HL-60/S4 treated with phorbol 12-myristate 13-acetate at 8.2 ng/mL for 4 days and 3 days (cell line): ENCODE results near the gene TFEC.

Experiments used
- in situ Hi-C: fragments of 300-500 bp; cut with MboI; formaldehyde crosslinking; loops from 2 replicates; pipeline ENCODE4 v1.15.0; 2022; ENCODE audit warnings: low sequenced_read_pairs

The TFEC gene

GRCh38 chr7:115995701-115996100 lies 34.9 kb downstream of the TFEC start:
- in situ Hi-C loops: no loop called here

DNA sequence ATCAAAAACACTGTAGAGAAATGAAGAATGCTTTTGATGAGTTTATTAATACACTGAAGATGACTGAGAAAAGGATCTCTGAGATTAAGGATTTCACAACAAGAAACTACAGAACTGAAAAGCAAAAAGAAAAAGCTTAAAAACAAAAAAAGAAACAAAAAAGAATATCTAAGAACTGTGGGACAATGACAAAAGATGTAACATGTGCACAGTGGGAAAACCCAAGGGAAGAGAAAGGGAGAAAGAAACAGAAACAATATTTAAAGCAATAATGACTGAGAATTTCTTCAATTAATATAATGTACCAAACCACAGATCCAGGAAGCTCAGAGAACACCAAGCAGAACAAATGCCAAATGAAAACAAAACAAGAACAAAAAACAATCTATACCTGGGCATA lies 42.2 kb downstream of the TFEC start:
- in situ Hi-C loops: no loop called here

DNA sequence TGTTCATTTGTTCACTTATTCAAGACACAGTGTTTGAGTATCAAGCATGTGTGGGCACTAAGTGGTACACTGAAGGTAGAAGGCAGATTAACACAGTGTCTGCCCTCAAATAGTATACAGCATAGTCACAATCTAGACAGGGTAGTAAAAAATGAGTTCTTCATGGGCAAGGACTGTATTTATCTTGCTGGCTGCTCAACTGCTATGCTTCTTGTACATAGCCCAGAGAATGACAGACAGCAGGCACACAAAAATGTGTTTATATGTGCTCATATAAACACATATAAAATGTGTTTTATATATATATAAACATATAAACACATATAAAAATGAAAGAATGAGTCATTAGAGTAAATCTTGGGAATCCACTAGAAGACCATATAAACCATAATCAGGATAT lies 43.1 kb downstream of the TFEC start:
- in situ Hi-C loops: no loop called here

GRCh38 chr7:115984105-115984504 lies 46.5 kb downstream of the TFEC start:
- in situ Hi-C loops: no loop called here

DNA sequence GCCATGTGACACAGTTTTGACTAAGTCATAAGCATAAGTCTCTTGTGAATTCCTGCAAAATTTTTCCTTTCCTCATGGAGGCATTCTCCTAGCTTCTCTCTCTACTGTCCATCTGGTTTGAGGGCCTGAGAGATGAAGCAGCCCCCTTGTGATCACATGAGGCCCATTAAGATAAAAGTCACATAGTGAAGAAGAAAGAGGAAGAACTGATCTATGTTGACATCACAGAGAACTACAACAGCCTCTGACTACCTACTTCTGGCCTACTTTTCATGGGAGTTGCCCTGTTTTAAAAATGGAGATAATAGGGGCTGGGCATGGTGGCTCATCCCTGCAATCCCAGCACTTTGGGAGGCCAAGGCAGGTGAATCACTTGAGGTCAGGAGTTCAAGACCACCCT lies 50.4 kb downstream of the TFEC start:
- in situ Hi-C loops: no loop called here

DNA sequence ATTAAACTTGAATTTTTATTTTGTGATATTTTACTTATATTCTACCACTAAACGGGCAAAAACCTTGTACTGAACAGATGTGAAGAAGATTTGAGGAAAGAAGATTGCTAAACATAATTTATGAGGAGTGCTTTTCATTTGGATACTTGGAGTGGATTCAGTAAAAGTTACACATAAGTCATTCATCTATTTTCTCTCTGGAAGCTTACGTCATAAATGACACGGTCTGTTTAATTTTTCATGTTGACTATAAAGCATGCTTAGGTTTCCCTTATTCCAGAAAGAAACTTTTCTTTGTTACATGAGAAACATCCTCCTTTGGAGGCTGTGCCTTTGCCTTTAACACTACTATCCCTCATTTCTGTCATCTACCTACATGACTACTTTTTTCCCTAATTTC lies 53.9 kb downstream of the TFEC start:
- in situ Hi-C loops: no loop called here

- in situ Hi-C loops: no loop called here
Observed at GRCh38 chr7:115975766-115976165, 54.8 kb downstream of the TFEC start.

- in situ Hi-C loops: no loop called here
Observed at GRCh38 chr7:115973406-115973805, 57.2 kb downstream of the TFEC start.

DNA sequence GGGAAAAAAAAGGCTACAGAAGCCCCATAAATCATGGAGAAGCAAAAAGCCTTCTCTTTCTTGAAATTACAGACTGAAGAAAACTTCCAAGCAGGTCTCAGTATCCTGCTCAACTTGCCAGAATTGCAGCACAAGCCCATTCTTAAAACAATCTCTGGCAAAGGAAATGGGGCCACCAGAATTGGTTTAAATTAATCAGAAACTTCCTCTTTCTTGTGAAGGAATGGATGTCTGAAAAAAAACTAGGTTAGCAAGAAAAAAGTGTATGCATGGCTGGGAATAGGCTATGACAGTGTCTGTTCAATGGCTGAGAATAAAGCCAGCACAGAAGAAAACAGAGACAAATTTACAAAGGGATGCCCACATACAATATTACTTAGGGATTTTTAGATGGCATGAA lies 59.1 kb downstream of the TFEC start:
- in situ Hi-C loops: no loop called here

GRCh38 chr7:115968596-115968995 lies 62.0 kb downstream of the TFEC start:
- in situ Hi-C loops: no loop called here

DNA sequence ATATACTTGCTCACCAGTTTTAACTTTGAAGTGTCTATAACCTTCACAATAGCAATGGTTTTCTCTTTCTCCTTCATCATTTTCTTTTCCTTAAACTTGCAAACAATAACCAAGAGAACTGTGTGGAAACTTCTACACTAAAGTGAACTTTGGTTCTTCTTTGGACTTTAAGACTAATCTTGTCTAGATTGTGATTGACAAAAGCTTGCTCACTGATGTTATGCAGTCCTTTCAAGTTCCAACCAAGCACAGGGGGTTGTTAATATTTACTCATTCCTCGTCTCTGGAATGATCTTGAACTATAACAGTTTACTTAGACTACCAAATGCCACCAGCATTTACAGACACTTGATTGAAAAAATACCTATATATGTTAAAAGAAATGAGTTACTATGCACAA lies 62.4 kb downstream of the TFEC start:
- in situ Hi-C loops: no loop called here

- in situ Hi-C loops: no loop called here
Observed at GRCh38 chr7:115965796-115966475, 64.6 kb downstream of the TFEC start.

GRCh38 chr7:115965236-115965635 lies 65.3 kb downstream of the TFEC start:
- in situ Hi-C loops: no loop called here

DNA sequence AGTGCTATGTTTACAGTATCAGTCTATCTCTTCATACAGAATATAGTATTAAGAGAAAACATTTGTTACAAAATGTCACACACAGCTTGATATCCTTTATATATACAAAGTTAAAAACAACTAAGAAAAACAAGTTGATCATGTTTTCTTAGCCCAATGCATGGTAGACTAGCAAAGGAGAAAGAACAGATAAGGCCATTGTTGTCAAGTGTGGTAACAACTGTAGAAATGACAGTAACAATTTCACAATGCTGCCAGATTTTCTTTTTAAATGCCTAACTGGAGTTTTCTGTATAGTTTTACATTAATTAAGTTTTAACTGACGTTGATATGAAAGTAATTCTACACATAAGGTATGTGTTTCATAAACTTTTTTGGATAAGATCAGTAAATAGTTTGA lies 65.8 kb downstream of the TFEC start:
- in situ Hi-C loops: no loop called here

DNA sequence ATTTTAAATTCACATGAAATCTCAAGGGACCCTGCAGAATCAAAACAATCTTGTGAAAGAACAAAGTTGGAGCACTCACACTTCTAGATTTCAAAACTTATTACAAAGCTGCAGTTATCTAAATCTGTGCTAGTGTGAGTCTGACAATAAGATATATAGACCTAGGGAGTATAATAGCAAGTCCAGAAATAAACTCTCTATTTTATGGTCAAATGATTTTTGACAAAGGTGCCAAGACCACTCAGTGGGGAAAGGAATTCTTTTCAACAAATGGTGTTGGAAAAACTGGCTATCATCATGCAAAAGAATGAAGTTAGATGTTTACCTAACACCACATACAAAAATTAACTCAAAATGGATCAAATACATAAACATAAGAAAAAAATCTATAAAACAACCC lies 68.2 kb downstream of the TFEC start:
- in situ Hi-C loops: no loop called here

GRCh38 chr7:115953592-115954255 lies 76.8 kb downstream of the TFEC start:
- in situ Hi-C loops: no loop called here

- in situ Hi-C loops: no loop called here
Observed at GRCh38 chr7:115952832-115953231, 77.7 kb downstream of the TFEC start.

- in situ Hi-C loops: no loop called here
Observed at GRCh38 chr7:115951547-115951946, 79.0 kb downstream of the TFEC start.

- in situ Hi-C loops: no loop called here
Observed at GRCh38 chr7:115941703-115942268, 88.8 kb downstream of the TFEC start.

- in situ Hi-C loops: no loop called here
Observed at GRCh38 chr7:115940460-115941060, 90.0 kb downstream of the TFEC start.

GRCh38 chr7:115937960-115938359 lies 92.6 kb downstream of the TFEC start:
- in situ Hi-C loops: no loop called here

- in situ Hi-C loops: no loop called here
Observed at GRCh38 chr7:115933471-115933870, 97.1 kb downstream of the TFEC start.
